D341Med (cell line): ENCODE data around the gene DUS2.
"Not testable (repeated sequence)": the region's sequence is repeated elsewhere in the genome, so short reads cannot be mapped to it uniquely, and the experiment has no call there.

ENCODE experiments used
- DNase-seq: peaks from one replicate; pipeline ENCODE4 v3.0.0; 2012; ENCODE audit warnings: low spot score

The DUS2 gene

GRCh38 chr16:68022728-68023537 lies at the start of gene DUS2, which contains the start of gene DDX28:
TSS of gene DUS2 (plus strand) at chr16:68023284. CDS start at chr16:68038024, 14,740 bp downstream.
TSS of gene DDX28 (minus strand) at chr16:68023232. CDS start at chr16:68023202, 30 bp downstream.
- peak; percentile 91 for DNase-seq

GRCh38 chr16:67975321-67976105 lies 47.6 kb upstream of the DUS2 start:
- DNase-seq, result no peak

- no peak for DNase-seq
Measured at GRCh38 chr16:67976205-67976604, 46.9 kb upstream of the DUS2 start.

- DNase-seq, result no peak
Measured at GRCh38 chr16:67977005-67977404, 46.1 kb upstream of the DUS2 start.

- no peak for DNase-seq
Measured at GRCh38 chr16:67977469-67978227, 45.4 kb upstream of the DUS2 start.

GRCh38 chr16:67979955-67980678 lies 43.0 kb upstream of the DUS2 start, which contains the start of gene DPEP3:
TSS of gene DPEP3 (minus strand) at chr16:67980499. CDS start at chr16:67980380, 119 bp downstream.
- no peak for DNase-seq

GRCh38 chr16:67982011-67982696 lies 40.9 kb upstream of the DUS2 start:
- DNase-seq, result no peak

- no peak for DNase-seq
Measured at GRCh38 chr16:67986949-67987348, 36.1 kb upstream of the DUS2 start.

- no peak for DNase-seq
Measured at GRCh38 chr16:67987460-67988160, 35.5 kb upstream of the DUS2 start.

- DNase-seq, result no peak
Measured at GRCh38 chr16:67988675-67989074, 34.4 kb upstream of the DUS2 start.

GRCh38 chr16:67989322-67990017 lies 33.6 kb upstream of the DUS2 start:
- no peak for DNase-seq

GRCh38 chr16:67990018-67990386 lies 33.1 kb upstream of the DUS2 start:
- no peak for DNase-seq

GRCh38 chr16:67992661-67993206 lies 30.4 kb upstream of the DUS2 start:
- peak; percentile 15 for DNase-seq

GRCh38 chr16:67993207-67994039 lies 29.7 kb upstream of the DUS2 start:
- DNase-seq, result peak; percentile 95

- not testable (repeated sequence) for DNase-seq
Measured at GRCh38 chr16:67994040-67994408, 29.1 kb upstream of the DUS2 start.

- no peak for DNase-seq
Measured at GRCh38 chr16:67995423-67995822, 27.7 kb upstream of the DUS2 start.

- DNase-seq, result no peak
Measured at GRCh38 chr16:67996666-67997065, 26.4 kb upstream of the DUS2 start.

GRCh38 chr16:67998231-67998778 lies 24.8 kb upstream of the DUS2 start:
- DNase-seq, result not testable (repeated sequence)
